Endothelial cell of umbilical vein (primary cell): ENCODE measurements around the gene CDHR1. TPM values are rescaled to one million over a fixed set of nuclear protein-coding genes. Genes with fewer than 3 reads are reported as not detected.
"Not testable (repeated sequence)": the region's sequence is repeated elsewhere in the genome, so short reads cannot be mapped to it uniquely, and the experiment has no call there.

Experiments
- BruUV-seq: library from RNA; stranded (reverse); fragments of 400-500 nt; replicated peaks from 2 replicates; lab custom pipeline; 2021; lab: Mats Ljungman, UMichigan
- CTCF ChIA-PET: fragments of 300-600, 350-600 bp; sonication (Branson Sonifier 250); formaldehyde crosslinking; loops from one replicate; lab custom pipeline; 2021; ENCODE audit warnings: antibody characterized with exemption, inconsistent platforms; lab: Charles Lee
- POLR2A ChIA-PET: fragments of 300-600, 350-600 bp; sonication (Branson Sonifier 250); formaldehyde crosslinking; loops from one replicate; lab custom pipeline; 2021; ENCODE audit warnings: antibody characterized with exemption, inconsistent platforms; lab: Charles Lee
- DNase-seq: peaks from one replicate; pipeline ENCODE4 v3.0.0-alpha.2; 2011; ENCODE audit warnings: low read depth, low spot score
- FAIRE-seq: peaks from 2 replicates; lab custom pipeline; 2011; peaks lifted over from hg19 to GRCh38; lab: Jason Lieb, UNC
- H2AFZ ChIP-seq: 2 replicates; pipeline ENCODE4 v1.6.0; 2012; ENCODE audit warnings: low read depth, low read length, control low read depth, inconsistent platforms
- H3K27ac ChIP-seq: 2 replicates; pipeline ENCODE4 v1.5.1; 2011; ENCODE audit warnings: low read depth, mild to moderate bottlenecking, control low read depth, low read length, moderate library complexity; ENCODE audit not compliant: insufficient read depth
- H3K27me3 ChIP-seq, 2 experiments: 2 replicates each; pipeline versions ENCODE4 v1.6.0 to v1.6.1; 2011; ENCODE audit warnings: low read length in 2 of 2, mixed read lengths in 1 of 2; ENCODE audit not compliant: control insufficient read depth in 2 of 2, insufficient read depth in 2 of 2
- H3K36me3 ChIP-seq, 2 experiments: 2 replicates in 1 of 2; 3 replicates in 1 of 2; pipeline ENCODE4 v1.5.1; 2011; ENCODE audit warnings: low read length in 2 of 2, mild to moderate bottlenecking in 1 of 2, moderate library complexity in 1 of 2; ENCODE audit not compliant: control insufficient read depth in 2 of 2, insufficient read depth in 2 of 2; ENCODE audit errors: extremely low read depth in 1 of 2
- H3K4me1 ChIP-seq: 3 replicates; pipeline ENCODE4 v1.5.1; 2011; ENCODE audit warnings: mild to moderate bottlenecking, low read length; ENCODE audit not compliant: control insufficient read depth, insufficient read depth; ENCODE audit errors: extremely low read depth
- H3K4me2 ChIP-seq: 2 replicates; pipeline ENCODE4 v1.6.1; 2011; ENCODE audit warnings: low read length, control low read depth, mixed read lengths; ENCODE audit not compliant: insufficient read depth
- H3K4me3 ChIP-seq, 3 experiments: fragments of 200-600 bp in 1 of 3; sonication (generic), shearing (Covaris generic) in 1 of 3; replicated peaks in 1 of 3; 2 replicates each; pipeline ENCODE4 v1.5.1; 2011 to 2016; ENCODE audit warnings: control low read depth in 3 of 3, low read length in 3 of 3, mild to moderate bottlenecking in 2 of 3, inconsistent platforms in 1 of 3, low read depth in 1 of 3, moderate library complexity in 1 of 3; ENCODE audit not compliant: insufficient read depth in 1 of 3
- H3K79me2 ChIP-seq: 2 replicates; pipeline ENCODE4 v1.6.0; 2012; ENCODE audit warnings: low read length, inconsistent platforms; ENCODE audit not compliant: control insufficient read depth, insufficient read depth
- H3K9ac ChIP-seq: replicated peaks from 2 replicates; pipeline ENCODE3; 2011; ENCODE audit warnings: low read length, control low read depth; ENCODE audit not compliant: insufficient read depth; ENCODE audit errors: extremely low read depth
- H3K9me1 ChIP-seq: replicated peaks from 3 replicates; pipeline ENCODE4 v1.6.0; 2011; ENCODE audit warnings: mild to moderate bottlenecking, low read length; ENCODE audit not compliant: control insufficient read depth, insufficient read depth; ENCODE audit errors: extremely low read depth
- H3K9me3 ChIP-seq: replicated peaks from 2 replicates; pipeline ENCODE4 v1.5.1; 2012; ENCODE audit warnings: low read length, inconsistent platforms; ENCODE audit not compliant: control insufficient read depth, insufficient read depth
- H4K20me1 ChIP-seq: replicated peaks from 2 replicates; pipeline ENCODE3; 2011; ENCODE audit warnings: mild to moderate bottlenecking, low read length; ENCODE audit not compliant: control insufficient read depth, insufficient read depth; ENCODE audit errors: extremely low read depth
- EZH2 ChIP-seq: IDR thresholded peaks from 2 replicates; pipeline ENCODE4 v1.6.1; 2012; ENCODE audit warnings: borderline replicate concordance, low read depth, mild to moderate bottlenecking, moderate library complexity, low read length, inconsistent platforms; ENCODE audit not compliant: severe bottlenecking
- FOS ChIP-seq: IDR thresholded peaks from 2 replicates; pipeline ENCODE4 v1.6.1; 2011; ENCODE audit warnings: mild to moderate bottlenecking, low read length, moderate library complexity, borderline replicate concordance; ENCODE audit not compliant: insufficient read depth
- GATA2 ChIP-seq: IDR thresholded peaks from 2 replicates; pipeline ENCODE4 v1.7.0; 2011; ENCODE audit warnings: low read depth, mild to moderate bottlenecking, moderate library complexity, mixed read lengths, low read length; ENCODE audit not compliant: insufficient read length, insufficient read depth
- JUN ChIP-seq: IDR thresholded peaks from 2 replicates; pipeline ENCODE4 v1.6.1; 2011; ENCODE audit warnings: borderline replicate concordance, low read depth; ENCODE audit not compliant: insufficient read length, insufficient read depth
- MYC ChIP-seq: IDR thresholded peaks from one replicate; pipeline ENCODE4 v1.6.1; 2011; ENCODE audit warnings: mild to moderate bottlenecking, low read depth, low read length
- POLR2A ChIP-seq: IDR thresholded peaks from 2 replicates; pipeline ENCODE4 v1.6.1; 2012; ENCODE audit warnings: low read depth, mild to moderate bottlenecking, control low read depth, low read length
- POLR2AphosphoS5 ChIP-seq: IDR thresholded peaks from 2 replicates; pipeline ENCODE4 v1.6.1; 2012; ENCODE audit warnings: low read depth, mild to moderate bottlenecking, control low read depth, low read length, moderate library complexity; ENCODE audit not compliant: insufficient read depth
- dilution Hi-C: fragments of 300-500 bp; cut with MboI; formaldehyde crosslinking; loops from one replicate; pipeline ENCODE4 v1.15.0; 2019; ENCODE audit warnings: low sequenced_read_pairs; ENCODE audit not compliant: extremely low pct_ligation_motif_present
- intact Hi-C: fragments of 100-400 bp; cut with micrococcal nuclease; formaldehyde crosslinking; loops from one replicate; pipeline ENCODE4 v1.10.0; 2022
- polyA plus RNA-seq, 4 experiments: library from polyadenylated mRNA; depleted of rRNA in 3 of 4; stranded (reverse) in 3 of 4; unstranded in 1 of 4; fragments of >200 nt; gene quantifications; 2 replicates each; pipeline versions ENCODE4 v1.2.1 to v1.2.3, GENCODE V29; 2011 to 2012; ENCODE audit warnings: missing spikeins in 1 of 4
- total RNA-seq: library from RNA; stranded (reverse); gene quantifications from 2 replicates; pipeline ENCODE4 v1.2.3, GENCODE V29; 2021
- TF ChIP-seq, protein P1 (sequence below), 2 donors: IDR thresholded peaks; 1 replicate in 1 of 2; 2 replicates in 1 of 2; pipeline ENCODE4 v1.5.1; 2011; ENCODE audit warnings: low read length in 2 of 2, mild to moderate bottlenecking in 2 of 2, moderate library complexity in 2 of 2, control low read depth in 1 of 2, inconsistent platforms in 1 of 2, low read depth in 1 of 2; ENCODE audit not compliant: insufficient read depth in 1 of 2; ENCODE audit errors: extremely low read depth in 1 of 2
- TF ChIP-seq, protein P2 (sequence below): IDR thresholded peaks from 2 replicates; pipeline ENCODE4 v1.6.1; 2011; ENCODE audit not compliant: insufficient read depth, insufficient read length

CDHR1 gene
- total and polyA plus RNA-seq, 2 donors (not counting 3 experiments of a cell fraction or from before 2014, with no cell fraction given) = 0.11 to 0.53 TPM

DNA sequence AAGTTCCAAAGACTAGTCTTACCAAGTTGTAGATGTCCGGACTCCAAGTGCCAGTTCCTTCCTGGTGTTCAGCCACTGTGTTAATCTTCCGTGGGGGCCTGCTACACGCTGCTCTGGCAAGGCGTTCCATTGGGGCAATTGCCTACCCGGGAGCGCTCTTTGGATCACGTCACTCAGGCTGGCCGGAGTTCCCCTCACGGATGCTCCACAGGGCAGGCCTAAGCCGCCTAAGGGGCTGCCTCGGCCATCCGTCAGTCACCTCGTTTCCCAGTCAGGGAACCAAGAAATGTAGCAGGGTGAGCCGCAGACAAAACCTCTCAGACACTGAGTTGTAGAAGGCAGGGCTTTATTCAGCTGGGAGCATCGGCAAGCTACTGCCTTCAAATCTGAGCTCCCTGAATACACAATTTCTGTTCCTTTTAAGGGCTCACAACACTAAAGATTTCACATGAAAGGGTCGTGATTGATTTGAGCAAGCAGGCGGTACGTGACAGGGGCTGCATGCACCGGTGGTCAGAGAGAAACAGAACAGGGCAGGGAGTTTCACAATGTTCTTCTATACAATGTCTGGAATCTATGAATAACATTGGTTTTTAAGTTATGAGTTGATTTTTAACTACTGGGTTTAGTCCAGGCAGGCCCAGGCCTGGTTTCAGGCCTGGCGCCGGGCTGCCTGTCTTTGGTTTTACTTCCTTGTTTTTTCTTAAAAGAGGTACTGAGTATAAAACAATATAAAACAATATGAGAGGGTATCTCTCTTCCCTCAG is 22.5 kb upstream of the CDHR1 start:
- BruUV-seq, dilution Hi-C loops, H3K36me3 ChIP-seq, H3K4me2 ChIP-seq, H3K79me2 ChIP-seq, H3K27ac ChIP-seq, H2AFZ ChIP-seq, H3K9me3 ChIP-seq, POLR2A ChIA-PET, intact Hi-C loops, H3K4me1 ChIP-seq, DNase-seq, H3K9ac ChIP-seq, CTCF ChIA-PET, FAIRE-seq, H4K20me1 ChIP-seq, H3K4me3 ChIP-seq, H3K27me3 ChIP-seq, H3K9me1 ChIP-seq: not testable (repeated sequence)

DNA sequence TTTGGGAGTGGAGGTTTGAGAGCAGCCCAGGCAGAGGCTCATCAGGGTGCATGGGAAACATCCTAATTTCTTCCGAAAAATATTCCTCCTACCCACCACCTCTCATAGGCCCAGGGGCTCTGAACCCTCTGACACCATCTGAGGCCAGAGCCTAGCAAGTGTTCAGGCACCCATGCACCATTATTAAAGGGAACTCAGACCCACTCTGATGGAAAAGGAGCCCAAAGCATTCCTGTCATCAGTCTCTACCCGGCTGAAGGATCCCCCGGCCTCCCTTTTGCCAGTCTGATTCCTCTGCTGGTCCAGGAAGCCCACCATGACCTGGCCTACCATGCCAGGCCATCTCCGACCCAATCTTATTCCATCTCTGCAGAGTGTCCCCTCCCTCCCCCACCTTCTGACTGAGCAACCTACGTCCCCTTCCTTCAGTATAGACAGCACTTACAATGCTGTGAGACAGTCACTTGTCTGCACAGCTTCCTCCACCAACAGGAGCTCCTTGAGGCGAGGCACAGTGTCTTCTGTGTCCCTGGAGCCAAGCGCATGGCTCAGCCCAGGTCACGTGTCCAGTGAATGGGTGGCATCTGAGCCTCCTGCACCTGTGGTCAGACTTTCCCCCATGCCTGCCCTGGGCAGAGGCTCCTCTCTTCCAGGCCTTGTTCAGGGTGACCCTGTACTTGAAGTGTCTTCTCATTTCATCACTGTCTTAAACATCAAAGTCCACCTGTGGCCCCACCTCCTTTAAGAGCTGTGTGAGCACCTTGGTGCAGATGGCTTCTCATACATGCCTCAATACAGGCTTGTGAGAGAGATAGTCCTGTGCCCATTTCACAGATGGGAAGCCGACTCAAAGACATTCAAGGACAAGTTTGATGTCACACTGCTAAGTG is 21.6 kb upstream of the CDHR1 start:
- H3K4me2 ChIP-seq = no peak overlapping the region
- intact Hi-C loops = no loop called here
- no peaks in the 10 kb centered on the region for H3K9me1 ChIP-seq
- POLR2A ChIA-PET = no interaction called here
- H3K27me3 ChIP-seq = no peaks in the 10 kb centered on the region
- dilution Hi-C loops = no loop called here
- FAIRE-seq (no peak), DNase-seq (no peak)
- H3K79me2 ChIP-seq = no peaks in the 10 kb centered on the region
- no TSS peak for BruUV-seq
- H3K9ac ChIP-seq = no peak overlapping the region
- CTCF ChIA-PET = no interaction called here
- H3K4me1 ChIP-seq = no peaks in the 10 kb centered on the region
- H3K9me3 ChIP-seq = no peaks in the 10 kb centered on the region
- TF ChIP-seq FOS (no peak), POLR2AphosphoS5 (no peak), EZH2 (no peak), JUN (no peak), MYC (no peak), GATA2 (no peak), POLR2A (no peak)
- TF ChIP-seq, protein P1, sequence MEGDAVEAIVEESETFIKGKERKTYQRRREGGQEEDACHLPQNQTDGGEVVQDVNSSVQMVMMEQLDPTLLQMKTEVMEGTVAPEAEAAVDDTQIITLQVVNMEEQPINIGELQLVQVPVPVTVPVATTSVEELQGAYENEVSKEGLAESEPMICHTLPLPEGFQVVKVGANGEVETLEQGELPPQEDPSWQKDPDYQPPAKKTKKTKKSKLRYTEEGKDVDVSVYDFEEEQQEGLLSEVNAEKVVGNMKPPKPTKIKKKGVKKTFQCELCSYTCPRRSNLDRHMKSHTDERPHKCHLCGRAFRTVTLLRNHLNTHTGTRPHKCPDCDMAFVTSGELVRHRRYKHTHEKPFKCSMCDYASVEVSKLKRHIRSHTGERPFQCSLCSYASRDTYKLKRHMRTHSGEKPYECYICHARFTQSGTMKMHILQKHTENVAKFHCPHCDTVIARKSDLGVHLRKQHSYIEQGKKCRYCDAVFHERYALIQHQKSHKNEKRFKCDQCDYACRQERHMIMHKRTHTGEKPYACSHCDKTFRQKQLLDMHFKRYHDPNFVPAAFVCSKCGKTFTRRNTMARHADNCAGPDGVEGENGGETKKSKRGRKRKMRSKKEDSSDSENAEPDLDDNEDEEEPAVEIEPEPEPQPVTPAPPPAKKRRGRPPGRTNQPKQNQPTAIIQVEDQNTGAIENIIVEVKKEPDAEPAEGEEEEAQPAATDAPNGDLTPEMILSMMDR (IDR thresholded peaks at IDR 0.05; ENCODE audit: extremely low read depth in 1 of 2, insufficient read depth in 1 of 2, low read depth in 1 of 2, low read length in 2 of 2) = no peak
- TF ChIP-seq, protein P2, sequence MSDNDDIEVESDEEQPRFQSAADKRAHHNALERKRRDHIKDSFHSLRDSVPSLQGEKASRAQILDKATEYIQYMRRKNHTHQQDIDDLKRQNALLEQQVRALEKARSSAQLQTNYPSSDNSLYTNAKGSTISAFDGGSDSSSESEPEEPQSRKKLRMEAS = no peak
- no peak overlapping the region for H3K4me3 ChIP-seq
- no peak overlapping the region for H3K27ac ChIP-seq
- H2AFZ ChIP-seq = no peak overlapping the region
- H4K20me1 ChIP-seq = no peaks in the 10 kb centered on the region
- H3K36me3 ChIP-seq = no peaks in the 10 kb centered on the region
